Esophagus squamous epithelium (tissue), 5 donors: ENCODE data around the gene TGFB1. TPM values are rescaled to one million over a fixed set of nuclear protein-coding genes. Genes with fewer than 3 reads are reported as not detected.

Source experiments
- DNase-seq: peaks from one replicate; lab custom pipeline; 2025; lab: John Stamatoyannopoulos, UW
- H3K27ac ChIP-seq, 4 donors: fragments of 200-600 bp; sonication (generic); one replicate each; pipeline ENCODE4 v1.5.1; 2016 to 2019; ENCODE audit warnings: mild to moderate bottlenecking in 1 of 4
- H3K27me3 ChIP-seq, 4 donors: fragments of 200-600 bp; sonication (generic); 1 replicate in 3 of 4; 2 replicates in 1 of 4; pipeline versions ENCODE4 v1.5.1 to v1.6.0; 2017 to 2021; ENCODE audit warnings: antibody characterized with exemption in 1 of 4
- H3K36me3 ChIP-seq, 3 donors: fragments of 200-600 bp; sonication (generic); one replicate each; pipeline ENCODE4 v1.5.1; 2016 to 2019
- H3K4me1 ChIP-seq, 3 donors: fragments of 200-600 bp; sonication (generic); one replicate each; pipeline ENCODE4 v1.5.1; 2017 to 2019
- H3K4me3 ChIP-seq, 4 donors: fragments of 200-600 bp; sonication (generic); 1 replicate in 3 of 4; 2 replicates in 1 of 4; pipeline ENCODE4 v1.5.1; 2016 to 2019; ENCODE audit warnings: mild to moderate bottlenecking in 2 of 4, moderate library complexity in 1 of 4
- H3K9me3 ChIP-seq, 3 donors: fragments of 200-600 bp; sonication (generic); one replicate each; pipeline ENCODE4 v1.5.1; 2016 to 2019
- CTCF ChIP-seq, 6 experiments: fragments of 450-650 bp in 4 of 6; fragments of 200-600 bp in 2 of 6; sonication (generic) in 2 of 6; IDR thresholded peaks; one replicate each; pipeline ENCODE4 v1.5.1; 2016 to 2019; ENCODE audit warnings: antibody characterized with exemption in 6 of 6, mild to moderate bottlenecking in 4 of 6, moderate library complexity in 4 of 6
- POLR2A ChIP-seq, 4 donors: fragments of 450-650 bp; IDR thresholded peaks; one replicate each; pipeline ENCODE4 v1.6.1; 2017; ENCODE audit warnings: antibody characterized with exemption in 4 of 4, mild to moderate bottlenecking in 4 of 4, moderate library complexity in 3 of 4
- WGBS, 2 donors: methylation state at CpG; one replicate each; pipeline ENCODE4 v1.1.5; 2018; 5-methylcytosine and 5-hydroxymethylcytosine counted together
- intact Hi-C: fragments of 100-400 bp; cut with DNase I; formaldehyde crosslinking; loops from one replicate; pipeline ENCODE4 v1.15.0; 2022
- total RNA-seq, 4 donors: library from RNA; depleted of rRNA; stranded (reverse); fragments of >200 nt; gene quantifications; one replicate each; pipeline ENCODE4 v1.1.0, GENCODE V29; 2016
- donor health status: DM: yes; HTN: yes; CAD: no.

The TGFB1 gene
- total RNA-seq, 4 donors from 2014 or later = 13.6 to 36.2 (median 31.9) TPM

DNA sequence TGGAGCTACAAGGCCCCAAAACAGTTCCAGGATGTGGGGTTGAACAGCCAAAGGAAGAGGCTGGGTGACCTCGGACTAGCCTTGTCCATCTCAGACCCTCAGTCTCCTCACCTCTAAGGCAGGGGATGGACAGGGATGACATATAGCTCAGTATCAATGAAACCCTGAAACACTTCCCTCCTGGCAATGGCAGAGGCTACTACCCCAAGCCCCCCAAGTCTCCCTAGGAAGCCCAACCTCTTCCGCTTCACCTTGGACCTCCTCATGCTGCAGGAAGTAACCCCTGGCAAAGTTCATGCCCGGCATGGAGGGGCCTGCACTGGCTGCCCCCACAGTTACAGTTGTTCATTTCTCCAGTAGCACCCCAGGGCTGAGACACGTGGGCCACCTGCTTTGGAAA is 33.2 kb downstream of the TGFB1 start:
- no peaks in the 10 kb centered on the region for H3K9me3 ChIP-seq
- 75% methylated on average over 4 of the region's 4 CpGs; no CpG with 5 or more reads in 1 of the 2 donors for WGBS, 2 donors
- no peaks in the 10 kb centered on the region for H3K27me3 ChIP-seq
- no peak overlapping the region for H3K4me3 ChIP-seq
- peak overlapping the region in 1 of 4 donors; percentile 12 for H3K27ac ChIP-seq
- DNase-seq = no peak
- intact Hi-C loops = no loop called here
- H3K4me1 ChIP-seq = peaks cover 20 to 47% (median 40%) of the 10 kb centered on the region in 3 donors
- TF ChIP-seq POLR2A (IDR thresholded peaks at IDR 0.05) (no peak), CTCF (IDR thresholded peaks at IDR 0.05) (no peak)
- H3K36me3 ChIP-seq = peaks cover 21 to 77% (median 36%) of the 10 kb centered on the region in 3 donors

- 87% methylated on average over 6 of the region's 11 CpGs; no CpG with 5 or more reads in 1 of the 2 donors for WGBS, 2 donors
- Histone ChIP-seq H3K4me3 (no peak overlapping the region), H3K27me3 (no peaks in the 10 kb centered on the region), H3K9me3 (no peaks in the 10 kb centered on the region), H3K27ac (no peak overlapping the region), H3K36me3 (peaks cover 21 to 81% (median 36%) of the 10 kb centered on the region in 3 donors), H3K4me1 (peaks cover 16 to 42% (median 36%) of the 10 kb centered on the region in 3 donors)
- DNase-seq = no peak
- intact Hi-C loops = no loop called here
- TF ChIP-seq CTCF (IDR thresholded peaks at IDR 0.05) (no peak), POLR2A (IDR thresholded peaks at IDR 0.05) (no peak)
Observed at GRCh38 chr19:41320185-41320518, 33.6 kb downstream of the TGFB1 start.

- H3K36me3 ChIP-seq = peaks cover 21 to 86% (median 36%) of the 10 kb centered on the region in 3 donors
- no peaks in the 10 kb centered on the region for H3K9me3 ChIP-seq
- intact Hi-C loops = no loop called here
- DNase-seq = no peak
- peaks cover 12 to 37% (median 31%) of the 10 kb centered on the region in 3 donors for H3K4me1 ChIP-seq
- no peak overlapping the region for H3K27ac ChIP-seq
- 94 to 100% methylated on average over 1 to 4 of the region's 20 CpGs for WGBS, 2 donors
- H3K4me3 ChIP-seq = no peak overlapping the region
- no peaks in the 10 kb centered on the region for H3K27me3 ChIP-seq
- TF ChIP-seq POLR2A (IDR thresholded peaks at IDR 0.05) (no peak), CTCF (IDR thresholded peaks at IDR 0.05) (no peak)
Observed at GRCh38 chr19:41319500-41320184, 34.1 kb downstream of the TGFB1 start.

GRCh38 chr19:41318696-41319499 is 34.8 kb downstream of the TGFB1 start:
- Histone ChIP-seq H3K4me1 (peaks cover 7 to 30% (median 23%) of the 10 kb centered on the region in 3 donors), H3K9me3 (no peaks in the 10 kb centered on the region), H3K36me3 (peaks cover 21 to 94% (median 36%) of the 10 kb centered on the region in 3 donors), H3K4me3 (no peak overlapping the region), H3K27ac (no peak overlapping the region), H3K27me3 (no peaks in the 10 kb centered on the region)
- no peak for DNase-seq
- 75 to 76% methylated on average over 11 to 15 of the region's 19 CpGs for WGBS, 2 donors
- intact Hi-C loops = no loop called here
- TF ChIP-seq CTCF (IDR thresholded peaks at IDR 0.05) (no peak), POLR2A (IDR thresholded peaks at IDR 0.05) (no peak)
